Activated CD8-positive, alpha-beta memory T cell treated with anti-CD3 and anti-CD28 coated beads, Interleukin-2, amount 50 U/mL, for 24 hours (primary cell): ENCODE results near the gene CAGE1.
"Not testable (repeated sequence)": the region's sequence is repeated elsewhere in the genome, so short reads cannot be mapped to it uniquely, and the experiment has no call there.

Experiments used
- DNase-seq: peaks from one replicate; pipeline ENCODE4 v3.0.0-alpha.2; 2020; ENCODE audit errors: extremely low read depth

Gene CAGE1

DNA sequence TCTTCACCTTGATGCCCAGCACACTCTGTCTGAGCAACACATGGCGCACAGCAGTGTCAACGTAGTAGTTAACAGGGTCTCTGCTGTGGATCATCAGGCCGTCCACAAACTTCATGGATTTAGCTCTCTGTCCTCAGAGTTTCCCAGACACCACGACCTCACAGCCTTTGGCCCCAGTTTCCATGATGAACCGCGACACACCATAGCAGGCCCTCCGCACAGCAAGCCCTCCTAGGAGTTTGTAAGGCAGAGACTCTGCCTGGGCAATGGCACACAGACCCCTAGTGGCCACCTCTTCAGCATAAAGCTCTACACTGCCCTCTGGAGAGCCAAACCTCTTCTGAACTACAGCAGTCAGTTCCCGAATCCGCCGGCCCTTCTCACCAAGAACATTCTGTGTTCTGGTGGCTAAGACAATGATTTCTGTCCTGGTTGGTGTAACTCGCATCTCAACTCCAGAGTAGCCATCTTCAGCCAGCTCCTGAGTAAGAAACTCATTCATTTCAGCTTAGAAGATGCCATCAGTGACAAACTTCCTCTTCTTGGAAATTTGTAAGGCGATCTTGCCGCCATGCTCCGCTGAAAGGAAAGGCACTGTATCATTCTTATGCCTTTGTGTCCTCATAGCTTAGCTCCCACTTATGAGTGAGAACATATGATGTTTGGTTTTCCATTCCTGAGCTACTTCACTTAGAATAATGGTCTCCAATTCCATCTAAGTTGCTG lies 50.4 kb downstream of the CAGE1 start:
- not testable (repeated sequence) for DNase-seq

DNA sequence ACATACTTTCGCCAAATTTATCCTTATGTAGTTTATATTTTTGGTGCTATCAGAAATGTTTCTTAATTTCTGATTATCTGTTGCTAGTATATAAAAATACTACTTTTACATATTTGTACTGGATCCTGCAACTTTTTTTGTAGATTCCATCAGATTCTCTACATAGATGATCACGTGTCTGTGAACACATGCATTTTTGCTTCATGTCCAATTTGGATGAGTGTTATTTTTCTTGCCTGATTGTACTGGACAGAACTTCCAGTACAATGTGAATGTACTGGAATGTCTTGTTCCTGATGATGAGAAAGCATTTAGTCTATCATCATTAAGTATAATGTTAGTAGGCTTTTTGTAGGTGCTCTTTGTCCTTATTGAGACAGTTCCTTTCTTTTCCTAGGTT lies 51.5 kb downstream of the CAGE1 start:
- DNase-seq = no peak

DNA sequence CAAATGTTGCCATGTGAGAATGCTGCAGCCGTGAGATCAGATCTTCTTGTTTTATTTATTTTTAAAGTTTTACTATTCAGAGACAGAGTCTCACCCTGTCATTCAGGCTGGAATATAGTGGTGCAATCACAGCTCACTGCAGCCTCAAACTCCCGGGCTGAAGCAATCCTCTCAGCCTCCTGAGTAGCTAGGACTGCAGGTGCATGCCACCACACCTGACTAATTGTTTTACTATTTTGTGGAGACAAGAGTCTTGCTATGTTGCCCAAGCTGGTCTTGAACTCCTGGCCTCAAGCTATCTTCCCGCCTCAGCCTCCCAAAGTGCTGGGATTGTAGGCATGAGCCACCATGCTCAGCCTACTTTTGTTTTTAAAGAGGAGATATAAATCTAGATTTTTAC lies 54.0 kb downstream of the CAGE1 start:
- no peak for DNase-seq

DNA sequence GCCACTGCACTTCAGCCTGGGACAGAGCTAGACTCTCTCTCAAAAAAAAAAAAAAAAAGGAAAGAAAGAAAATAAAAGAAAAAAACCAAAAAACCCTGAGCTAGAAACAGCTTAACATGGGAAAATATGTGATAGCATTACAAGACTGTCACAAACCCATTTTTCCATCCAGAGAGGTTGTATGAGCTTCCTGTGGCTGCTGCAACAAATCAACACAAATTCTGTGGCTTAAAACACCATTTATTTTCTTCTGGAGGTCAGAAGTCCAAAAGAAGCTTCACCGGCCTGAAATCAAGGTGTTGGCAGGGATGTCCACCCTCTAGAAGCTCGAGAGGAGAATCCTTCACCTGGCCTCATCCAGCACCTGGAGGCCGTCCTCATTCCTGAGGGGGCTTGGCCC lies 54.9 kb downstream of the CAGE1 start:
- no peak for DNase-seq

DNA sequence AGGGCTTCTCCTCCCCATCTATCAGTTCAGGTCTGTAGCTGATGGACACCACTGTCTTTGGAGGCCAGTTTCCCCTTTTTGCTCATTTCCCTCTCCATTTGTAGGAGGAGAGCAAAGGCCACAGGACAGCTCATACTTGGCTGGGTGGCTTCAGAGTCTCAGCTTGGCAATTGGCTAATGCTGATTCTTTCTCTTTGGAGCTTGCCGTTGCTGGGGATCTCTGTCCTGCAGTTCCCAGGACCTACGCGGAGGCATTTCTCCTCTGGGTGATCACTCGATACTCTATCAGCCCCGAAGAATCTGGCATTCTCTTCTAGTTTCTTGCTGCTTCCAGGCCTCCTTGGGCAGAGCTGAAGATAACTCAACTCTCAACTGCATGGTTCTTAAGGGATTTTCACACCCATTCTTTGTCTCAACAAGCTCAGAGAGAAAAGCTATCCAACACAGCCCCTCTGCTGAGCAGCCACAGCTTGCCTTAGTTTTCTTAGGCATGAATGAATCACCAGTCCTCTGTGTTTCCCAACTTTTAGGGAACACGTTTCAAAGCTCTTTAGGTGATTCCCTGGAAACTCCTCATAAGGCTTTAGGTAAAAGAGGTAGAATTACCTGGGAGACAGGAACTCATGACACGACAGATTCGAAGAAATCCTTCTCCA lies 57.3 kb downstream of the CAGE1 start:
- no peak for DNase-seq

DNA sequence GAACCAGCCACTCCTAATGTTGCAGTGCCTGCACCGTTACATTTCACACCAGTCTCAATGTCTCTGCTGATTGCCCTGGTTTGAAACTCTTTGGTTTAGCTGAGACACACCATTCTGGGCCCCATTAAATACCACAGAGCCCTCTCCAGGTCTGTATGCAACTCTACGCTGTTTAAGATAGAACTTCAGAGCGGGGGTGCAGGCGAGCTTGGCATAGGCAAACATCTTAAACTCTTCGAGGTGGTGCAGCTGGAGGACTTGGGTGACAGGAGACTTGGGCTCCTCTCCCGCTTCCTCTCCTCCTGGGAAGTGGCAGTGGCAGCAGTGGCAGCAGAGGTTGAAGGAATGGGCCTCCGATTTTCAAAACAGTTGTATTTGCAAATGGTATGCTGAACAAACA lies 58.1 kb downstream of the CAGE1 start:
- DNase-seq = no peak

DNA sequence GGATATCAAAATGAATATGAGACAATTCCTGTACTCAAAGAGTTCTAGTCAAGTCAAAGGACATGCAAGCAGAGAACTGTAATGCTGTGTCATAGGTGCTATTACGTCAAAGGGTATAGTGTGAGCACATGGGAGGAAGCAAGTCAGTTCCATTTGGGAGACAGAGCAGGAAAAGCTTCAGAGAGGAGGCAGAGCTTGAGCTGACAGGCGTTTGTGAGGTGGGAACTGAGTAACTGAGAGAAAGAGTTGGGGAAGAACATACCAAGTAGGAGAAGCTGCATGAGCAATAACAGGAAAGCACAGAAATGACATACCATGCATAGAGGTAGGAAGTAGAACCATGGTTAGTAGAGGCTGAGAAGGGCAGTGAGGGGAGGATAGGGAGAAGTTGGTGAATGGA lies 61.3 kb downstream of the CAGE1 start:
- DNase-seq = no peak

DNA sequence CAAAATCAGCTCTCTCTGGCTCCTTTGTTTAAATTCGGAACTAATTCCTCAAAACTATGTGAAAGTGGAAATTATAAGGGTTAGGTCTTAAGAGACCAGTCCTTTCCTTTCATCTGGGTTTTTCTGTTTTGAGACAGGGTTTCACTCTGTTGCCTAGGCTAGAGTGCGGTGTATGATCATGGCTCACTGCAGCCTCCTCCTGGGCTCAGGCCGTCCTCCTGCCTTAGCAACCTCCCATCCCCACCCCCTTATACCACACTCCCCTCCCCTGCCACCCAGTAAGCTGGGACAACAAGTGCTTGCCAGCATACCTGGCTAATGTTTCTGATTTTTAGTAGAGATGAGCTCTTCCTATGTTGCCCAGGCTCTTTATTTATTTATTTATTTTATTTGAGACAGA lies 63.8 kb downstream of the CAGE1 start:
- no peak for DNase-seq

DNA sequence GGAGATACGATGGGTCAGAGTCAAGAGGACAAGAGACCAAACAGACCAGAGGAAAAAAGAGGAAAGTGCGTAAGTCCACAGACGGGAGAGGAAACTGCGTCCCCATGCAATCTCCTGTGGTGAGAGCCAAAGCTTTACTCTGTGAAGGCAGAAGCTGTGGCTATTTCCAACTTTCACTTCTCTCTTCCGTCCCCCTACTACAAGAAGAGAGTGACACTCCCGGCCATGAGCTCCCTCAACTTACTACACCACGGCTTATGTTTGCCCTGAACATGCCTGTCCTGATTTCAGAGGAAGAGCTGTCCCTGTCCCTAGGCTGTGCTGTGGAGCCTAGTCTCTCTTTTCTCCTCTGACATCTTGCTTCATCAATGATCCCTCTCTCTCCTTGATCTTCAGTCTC lies 65.0 kb downstream of the CAGE1 start:
- DNase-seq = no peak

DNA sequence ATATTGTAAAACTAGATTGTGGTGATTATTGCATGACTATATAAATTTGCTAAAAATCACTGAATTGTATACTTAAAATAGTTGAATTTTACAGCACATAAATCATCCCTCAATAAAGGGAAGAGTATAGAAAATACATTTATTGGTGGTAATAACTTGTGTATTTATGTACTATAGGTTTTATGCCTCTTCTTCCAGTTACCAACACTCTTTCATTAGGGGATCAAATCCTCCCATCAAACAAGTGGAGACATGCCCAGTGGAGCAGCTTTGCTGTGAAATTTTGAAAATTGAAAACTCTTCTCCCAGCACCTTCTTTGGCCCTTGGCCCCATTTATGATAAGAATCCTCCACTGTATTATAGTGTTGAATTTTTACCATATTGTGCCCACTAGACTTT lies 66.5 kb downstream of the CAGE1 start:
- no peak for DNase-seq

DNA sequence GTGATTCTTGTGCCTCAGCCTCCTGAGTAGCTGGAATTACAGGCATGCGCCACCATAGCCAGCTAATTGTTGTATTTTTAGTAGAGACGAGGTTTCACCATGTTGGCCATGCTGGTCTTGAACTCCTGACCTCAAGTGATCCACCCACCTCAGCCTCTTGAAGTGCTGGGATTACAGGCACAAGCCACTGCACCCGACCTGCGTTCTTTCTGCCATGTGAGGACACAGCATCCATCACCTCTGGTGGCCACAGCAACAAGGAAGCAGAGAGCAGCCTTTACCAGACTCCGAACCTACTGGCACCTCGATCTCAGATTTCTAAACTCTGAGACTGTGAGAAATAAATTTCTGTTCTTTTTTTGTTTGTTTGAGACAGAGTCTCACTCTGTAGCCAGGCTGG lies 67.7 kb downstream of the CAGE1 start:
- not testable (repeated sequence) for DNase-seq

DNA sequence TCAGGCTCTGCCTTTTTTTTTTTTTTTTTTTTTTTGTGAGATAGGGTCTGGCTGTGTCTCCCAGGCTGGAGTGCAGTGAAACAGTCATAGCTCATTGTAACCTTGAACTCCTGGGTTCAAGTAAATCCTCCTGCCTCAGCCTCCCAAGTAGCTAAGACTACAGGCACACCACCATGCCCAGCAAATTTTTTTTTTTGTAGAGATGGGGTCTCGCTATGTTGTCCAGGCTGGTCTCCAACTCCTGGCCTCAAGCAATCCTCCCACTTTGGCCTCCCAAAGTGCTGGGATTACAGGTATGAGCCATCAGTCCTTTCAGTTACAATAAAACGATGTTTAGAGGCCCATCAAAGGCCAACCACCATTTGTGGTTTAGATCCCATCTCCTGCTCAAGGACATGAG lies 70.1 kb downstream of the CAGE1 start:
- DNase-seq = not testable (repeated sequence)

DNA sequence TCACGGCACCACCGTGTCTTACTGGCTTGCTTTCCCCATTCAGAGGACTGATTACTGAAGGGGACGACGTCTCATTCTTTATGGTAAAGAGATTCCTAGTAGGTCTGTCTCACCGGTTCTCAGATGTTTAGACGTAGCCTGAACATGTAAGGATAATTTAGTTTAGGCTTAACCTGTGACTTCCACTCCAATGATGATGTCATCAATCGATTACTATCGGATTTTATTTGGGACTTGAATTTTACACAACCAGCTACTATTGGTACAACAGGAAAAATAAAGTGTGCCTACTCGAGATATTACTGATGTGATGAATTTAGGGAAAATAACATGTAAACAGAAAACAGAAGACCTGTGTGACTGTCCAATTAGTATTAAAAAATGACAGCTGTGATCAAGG lies 72.0 kb downstream of the CAGE1 start:
- DNase-seq = no peak

DNA sequence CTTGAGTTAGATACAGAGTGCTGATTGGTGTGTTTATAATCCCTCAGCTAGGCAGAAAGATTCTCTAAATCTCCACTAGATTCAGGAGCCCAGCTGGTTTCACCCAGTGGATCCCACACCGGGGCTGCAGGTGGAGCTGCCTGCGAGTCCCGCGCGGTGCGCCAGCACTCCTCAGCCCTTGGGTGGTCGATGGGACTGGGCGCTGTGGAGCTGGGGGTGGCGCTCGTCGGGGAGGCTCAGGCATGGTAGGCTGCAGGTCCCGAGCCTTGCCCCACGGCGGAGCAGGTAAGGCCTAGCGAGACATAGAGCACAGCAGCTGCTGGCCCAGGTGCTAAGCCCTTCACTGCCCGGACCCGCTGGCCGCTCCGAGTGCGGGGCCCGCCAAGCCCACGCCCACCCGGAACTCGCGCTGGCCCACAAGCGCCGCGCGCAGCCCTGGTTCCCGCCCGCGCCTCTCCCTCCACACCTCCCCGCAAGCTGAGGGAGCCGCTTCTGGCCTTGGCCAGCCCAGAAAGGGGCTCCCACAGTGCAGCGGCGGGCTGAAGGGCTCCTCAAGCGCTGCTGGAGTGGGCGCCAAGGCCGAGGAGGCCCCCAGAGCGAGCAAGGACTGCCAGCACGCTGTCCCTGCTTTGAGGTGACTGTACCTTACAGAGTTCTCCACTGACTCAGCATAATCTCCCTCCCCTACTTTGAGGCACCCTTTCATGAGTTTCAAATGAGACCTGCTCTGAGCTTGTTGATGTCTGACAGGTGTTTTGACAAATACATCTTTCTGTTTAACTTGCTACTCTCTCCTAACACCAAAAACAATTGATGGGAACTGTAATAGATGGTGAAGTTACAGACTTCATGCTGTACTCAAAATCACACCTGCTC lies 72.6 kb downstream of the CAGE1 start:
- no peak for DNase-seq

DNA sequence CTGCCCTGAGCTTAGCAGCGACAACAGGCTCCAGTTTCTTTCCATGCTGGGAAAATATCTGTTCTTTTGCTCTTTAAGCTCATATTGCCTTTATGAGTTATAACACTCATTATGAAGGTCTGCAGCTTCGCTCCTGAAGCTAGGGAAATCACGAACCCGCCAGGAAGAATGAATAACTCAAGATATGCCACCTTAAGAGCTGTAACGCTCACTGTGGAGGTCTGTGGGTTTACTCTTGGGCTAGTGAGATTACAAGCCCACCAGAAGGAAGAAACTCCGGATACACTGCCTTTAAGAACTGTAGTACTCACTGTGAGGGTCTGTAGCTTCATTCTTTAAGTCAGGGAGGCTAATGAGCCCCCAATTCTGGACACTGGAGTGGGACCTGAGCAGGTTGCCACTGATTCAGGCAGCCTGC lies 73.6 kb downstream of the CAGE1 start:
- DNase-seq = no peak

DNA sequence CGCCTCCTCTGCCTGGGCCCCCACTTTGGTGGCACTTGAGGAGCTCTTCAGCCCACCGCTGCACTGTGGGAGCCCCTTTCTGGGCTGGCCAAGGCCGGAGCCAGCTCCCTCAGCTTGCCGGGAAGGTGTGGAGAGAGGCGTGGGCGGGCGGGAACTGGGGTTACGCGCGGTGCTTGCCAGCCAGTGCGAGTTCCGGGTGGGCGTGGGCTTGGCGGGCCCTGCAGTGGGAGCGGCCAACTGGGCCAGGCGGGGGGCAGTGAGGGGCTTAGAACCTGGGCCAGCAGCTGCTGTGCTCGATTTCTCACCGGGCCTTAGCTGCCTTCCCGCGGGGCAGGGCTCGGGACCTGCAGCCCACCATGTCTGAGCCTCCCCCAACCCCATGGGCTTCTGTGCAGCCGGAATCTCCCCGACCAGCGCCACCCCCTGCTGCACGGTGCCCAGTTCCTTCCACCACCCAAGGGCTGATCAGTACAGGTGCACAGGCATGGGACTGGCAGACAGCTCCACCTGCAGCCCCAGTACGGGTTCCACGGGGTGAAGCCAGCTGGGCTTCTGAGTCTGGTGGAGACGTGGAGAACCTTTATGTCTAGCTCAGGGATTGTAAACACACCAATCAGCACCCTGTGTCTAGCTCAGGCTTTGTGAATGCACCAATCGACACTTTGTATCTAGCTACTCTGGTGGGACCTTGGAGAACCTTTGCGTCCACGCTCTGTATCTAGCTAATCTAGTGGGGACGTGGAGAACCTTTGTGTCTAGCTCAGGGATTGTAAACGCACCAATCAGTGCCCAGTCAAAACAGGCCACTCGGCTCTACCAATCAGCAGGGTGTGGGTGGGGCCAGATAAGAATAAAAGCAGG lies 74.2 kb downstream of the CAGE1 start:
- DNase-seq = not testable (repeated sequence)

DNA sequence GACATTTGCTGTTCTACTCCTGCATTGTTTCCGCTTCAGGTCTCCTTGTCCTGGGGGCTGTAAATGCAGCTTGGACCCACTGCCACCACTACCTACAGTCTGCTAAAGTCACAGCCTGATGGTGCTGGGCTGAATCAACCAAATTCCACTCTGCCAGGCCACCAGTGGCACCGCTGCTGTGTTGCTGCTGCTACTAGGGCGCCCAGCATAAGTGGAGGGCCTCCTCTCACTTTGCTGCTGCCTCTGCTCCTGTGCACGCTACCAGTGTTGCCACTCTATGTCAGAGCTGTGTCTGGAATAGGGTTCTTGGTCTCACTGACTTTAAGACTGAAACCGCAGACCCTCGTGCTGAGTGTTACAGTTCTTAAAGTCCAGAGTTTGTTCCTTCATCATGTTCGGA lies 75.1 kb downstream of the CAGE1 start:
- DNase-seq = no peak

DNA sequence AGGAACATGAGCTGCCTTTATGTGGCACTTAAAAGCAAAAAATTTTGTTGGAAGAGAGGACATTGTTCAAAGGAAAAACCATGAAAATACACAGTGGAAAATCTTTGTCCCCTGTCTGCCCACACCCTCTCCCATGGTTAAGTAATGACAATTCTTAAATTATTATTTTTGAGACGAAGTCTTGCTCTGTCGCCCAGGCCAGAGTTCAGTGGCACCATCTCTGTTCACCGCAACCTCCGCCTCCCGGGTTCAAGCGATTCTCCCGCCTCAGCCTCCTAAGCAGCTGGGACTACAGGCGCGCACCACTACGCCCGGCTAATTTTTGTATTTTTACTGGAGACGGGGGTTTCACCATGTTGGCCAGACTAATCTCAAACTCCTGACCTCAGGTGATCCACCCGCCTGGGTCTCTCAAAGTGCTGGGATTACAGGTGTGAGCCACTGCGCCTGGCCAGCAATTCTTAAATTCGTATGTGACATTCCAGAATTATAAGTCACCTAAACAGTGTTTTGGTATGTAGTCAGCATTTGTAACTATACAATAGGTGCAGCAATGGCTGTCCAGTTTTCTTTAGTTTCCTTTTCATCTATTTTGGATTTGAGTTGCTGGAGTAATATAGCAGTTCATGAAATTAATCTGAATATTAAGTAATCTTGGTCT lies 75.9 kb downstream of the CAGE1 start:
- no peak for DNase-seq

DNA sequence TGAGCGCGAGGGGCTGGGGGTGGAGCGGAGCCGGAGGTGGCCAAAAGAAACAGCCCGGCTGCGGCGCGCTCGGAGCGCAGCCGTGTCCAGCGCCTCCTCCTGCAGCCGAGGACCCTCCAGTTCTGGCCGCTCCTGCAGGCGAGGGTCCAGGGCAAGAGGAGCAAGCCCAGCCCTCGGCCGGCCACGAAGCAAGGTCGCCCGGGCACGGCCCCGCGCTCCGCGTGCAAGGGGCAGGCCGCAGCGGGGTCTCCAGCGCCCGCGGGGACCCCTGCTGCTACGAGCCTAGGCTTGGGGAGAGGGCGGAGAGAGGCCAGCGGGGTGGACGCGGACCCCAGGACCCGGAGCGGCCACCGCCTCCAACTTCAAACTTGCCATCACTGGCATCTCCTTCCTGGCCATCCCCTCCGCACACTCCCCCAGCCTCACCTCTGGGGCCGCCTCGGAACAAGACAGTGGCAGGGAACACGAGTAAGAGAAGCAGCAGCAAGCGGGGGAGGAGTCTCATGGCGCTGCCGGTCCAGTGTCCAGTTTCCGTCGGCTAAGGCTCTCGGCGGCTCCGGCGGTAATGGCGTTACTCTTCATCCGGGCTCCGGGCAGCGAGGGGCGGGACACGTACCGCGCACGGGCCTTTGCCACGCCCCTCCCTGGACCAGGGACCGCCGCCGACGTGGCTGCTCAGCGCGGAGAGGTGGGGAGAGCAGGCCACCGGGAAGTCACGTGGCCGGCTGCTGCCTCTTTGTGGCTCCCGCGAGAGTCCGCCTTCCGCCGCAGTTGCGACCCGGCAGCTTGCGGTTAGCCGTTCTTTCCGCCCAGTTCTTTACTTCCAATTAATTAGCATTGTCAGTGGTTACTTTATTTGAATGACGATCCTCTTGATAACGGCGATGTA lies 76.7 kb downstream of the CAGE1 start, which contains the start of gene SSR1:
Gene SSR1, minus strand, starts transcription at position 584 of the 889 bp plus-strand sequence. Its CDS starts 79 bp downstream, at position 505.
- peak; percentile 90 for DNase-seq
